ENCODE data around the gene EGR1.
A peak's percentile ranks its signal among the peaks of the same experiment; 100 is the strongest.

Gene EGR1

DNA sequence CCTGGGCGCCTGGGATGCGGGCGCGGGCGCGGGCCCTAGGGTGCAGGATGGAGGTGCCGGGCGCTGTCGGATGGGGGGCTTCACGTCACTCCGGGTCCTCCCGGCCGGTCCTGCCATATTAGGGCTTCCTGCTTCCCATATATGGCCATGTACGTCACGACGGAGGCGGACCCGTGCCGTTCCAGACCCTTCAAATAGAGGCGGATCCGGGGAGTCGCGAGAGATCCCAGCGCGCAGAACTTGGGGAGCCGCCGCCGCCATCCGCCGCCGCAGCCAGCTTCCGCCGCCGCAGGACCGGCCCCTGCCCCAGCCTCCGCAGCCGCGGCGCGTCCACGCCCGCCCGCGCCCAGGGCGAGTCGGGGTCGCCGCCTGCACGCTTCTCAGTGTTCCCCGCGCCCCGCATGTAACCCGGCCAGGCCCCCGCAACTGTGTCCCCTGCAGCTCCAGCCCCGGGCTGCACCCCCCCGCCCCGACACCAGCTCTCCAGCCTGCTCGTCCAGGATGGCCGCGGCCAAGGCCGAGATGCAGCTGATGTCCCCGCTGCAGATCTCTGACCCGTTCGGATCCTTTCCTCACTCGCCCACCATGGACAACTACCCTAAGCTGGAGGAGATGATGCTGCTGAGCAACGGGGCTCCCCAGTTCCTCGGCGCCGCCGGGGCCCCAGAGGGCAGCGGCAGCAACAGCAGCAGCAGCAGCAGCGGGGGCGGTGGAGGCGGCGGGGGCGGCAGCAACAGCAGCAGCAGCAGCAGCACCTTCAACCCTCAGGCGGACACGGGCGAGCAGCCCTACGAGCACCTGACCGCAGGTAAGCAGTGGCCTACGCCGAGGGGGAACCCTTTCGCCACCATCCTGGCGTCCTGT, at the start of gene EGR1:
EGR1 (plus strand) TSS at position 219 of the 864 bp plus-strand sequence; CDS start at position 502, 283 bp downstream.
- peak; percentile 89 to 94 (median 92) for DNase-seq (ENCODE audit: low read depth in 3 of 3)

DNA sequence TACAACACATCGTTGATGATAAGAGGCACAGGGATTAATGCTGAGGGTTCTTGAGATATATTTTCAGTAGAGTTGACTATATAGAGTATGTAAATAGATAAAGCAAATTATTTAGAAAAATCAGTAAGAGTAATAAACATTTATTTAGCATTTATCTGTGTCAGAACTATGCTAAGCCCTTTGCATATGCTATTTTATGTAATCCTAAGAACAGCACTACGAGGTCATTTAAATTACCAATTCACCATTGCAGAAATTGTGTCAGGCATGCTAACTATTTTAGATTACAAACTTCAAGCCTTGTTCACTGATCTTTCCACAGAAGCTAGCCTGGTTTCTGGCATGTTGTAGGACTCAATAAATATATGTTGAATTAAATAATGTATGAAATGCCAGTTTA, 46.8 kb upstream of the EGR1 start:
- DNase-seq (ENCODE audit: low read depth in 3 of 3) = no peak

DNA sequence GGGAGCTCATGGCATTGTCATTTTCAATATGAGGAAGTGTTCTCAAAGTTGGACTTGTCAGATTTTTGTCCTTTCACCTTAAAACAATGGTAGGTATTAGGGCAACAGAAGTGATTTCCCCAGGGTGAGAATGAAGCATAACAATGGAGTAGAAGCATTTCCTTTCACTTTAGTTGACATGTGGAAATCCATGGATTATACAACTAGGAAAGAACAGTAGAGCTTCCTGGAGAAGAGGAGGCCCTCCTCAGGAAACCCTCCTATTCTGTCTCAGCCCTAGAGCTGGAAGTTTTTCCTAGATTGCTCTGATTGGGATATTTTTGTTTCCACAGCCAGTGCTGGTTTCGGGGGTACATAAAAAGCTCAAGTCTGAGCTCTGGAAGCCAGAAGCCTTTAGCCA, 40.2 kb upstream of the EGR1 start:
- no peak for DNase-seq (ENCODE audit: low read depth in 3 of 3)

- DNase-seq (ENCODE audit: low read depth in 3 of 3) = no peak
Measured at GRCh38 chr5:138435943-138436342, 29.3 kb upstream of the EGR1 start.

GRCh38 chr5:138438003-138438723, 27.1 kb upstream of the EGR1 start:
- no peak for DNase-seq (ENCODE audit: low read depth in 3 of 3)

DNA sequence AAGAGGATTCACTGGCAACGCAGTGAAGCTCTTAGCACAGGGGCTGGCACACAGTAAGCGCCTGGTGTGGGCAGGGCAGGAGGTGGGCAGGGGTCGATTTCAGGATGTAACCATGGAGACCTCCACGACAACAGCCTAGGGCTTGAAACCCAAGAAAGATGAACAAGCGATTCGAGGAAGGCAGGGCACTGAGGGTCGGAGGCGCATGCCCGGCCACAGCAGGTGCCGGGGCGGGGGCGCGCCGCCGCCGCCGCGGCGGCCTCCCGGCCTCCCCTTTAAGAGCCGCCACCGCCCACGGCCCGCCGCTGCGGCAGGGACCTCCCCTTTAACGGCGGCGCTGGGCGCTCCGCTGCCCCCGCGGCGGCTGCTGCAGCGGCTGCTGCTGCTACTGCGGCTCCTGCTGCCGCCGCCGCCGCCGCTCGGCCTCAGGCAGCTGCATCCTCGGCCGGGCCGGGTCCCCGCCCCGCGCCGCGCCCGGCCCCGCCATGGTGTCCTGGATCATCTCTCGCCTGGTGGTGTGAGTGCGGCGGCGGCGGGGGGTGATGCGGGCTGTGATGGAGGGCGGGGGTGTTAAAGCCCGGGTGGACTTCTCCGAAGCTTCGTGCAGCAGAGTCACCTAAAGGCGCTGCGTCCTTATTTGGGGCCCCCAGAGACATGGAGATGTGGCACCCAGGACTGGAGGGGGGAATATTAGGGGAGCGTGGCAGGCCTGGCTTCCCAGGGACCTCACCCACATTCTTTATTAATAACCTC, 26.4 kb upstream of the EGR1 start, which contains the start of gene REEP2:
REEP2 (plus strand) TSS at position 334 of the 753 bp plus-strand sequence; CDS start at position 486, 152 bp downstream.
- peak in 2 of 3 experiments; percentile 43 to 62 for DNase-seq (ENCODE audit: low read depth in 3 of 3)

DNA sequence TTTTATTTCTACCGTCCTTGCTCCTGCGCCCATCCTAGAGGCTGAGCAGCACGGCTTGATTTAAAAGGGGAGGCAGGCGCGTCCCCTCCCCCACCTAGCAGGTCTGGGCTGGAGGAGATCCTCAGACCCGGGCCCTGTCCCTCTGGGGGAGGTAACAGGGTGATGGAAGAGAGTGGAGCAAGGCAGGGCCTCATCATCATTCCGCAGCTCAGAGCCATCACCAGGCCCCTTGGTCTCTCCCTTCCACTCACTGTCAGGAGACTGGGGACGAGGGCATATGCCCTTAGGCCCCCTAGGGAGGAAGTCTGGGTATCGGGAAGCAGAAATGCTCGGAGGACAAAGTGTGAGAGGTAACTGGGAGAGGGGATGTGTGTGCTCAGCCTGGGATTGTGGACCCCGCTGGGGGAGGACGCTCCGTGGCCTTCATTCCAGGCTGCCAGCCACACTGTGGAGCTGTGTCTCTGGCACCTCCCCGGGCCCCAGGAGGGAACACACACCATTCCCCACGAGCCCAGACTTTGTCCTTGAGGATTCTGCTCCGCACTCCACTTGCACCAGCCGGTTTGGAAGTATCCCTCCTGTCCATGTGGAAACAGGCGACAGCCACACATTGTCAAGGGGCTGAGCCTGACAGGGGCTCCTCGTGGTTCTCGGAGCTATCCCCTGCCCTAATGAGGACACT, 25.7 kb upstream of the EGR1 start:
- no peak for DNase-seq (ENCODE audit: low read depth in 3 of 3)

DNA sequence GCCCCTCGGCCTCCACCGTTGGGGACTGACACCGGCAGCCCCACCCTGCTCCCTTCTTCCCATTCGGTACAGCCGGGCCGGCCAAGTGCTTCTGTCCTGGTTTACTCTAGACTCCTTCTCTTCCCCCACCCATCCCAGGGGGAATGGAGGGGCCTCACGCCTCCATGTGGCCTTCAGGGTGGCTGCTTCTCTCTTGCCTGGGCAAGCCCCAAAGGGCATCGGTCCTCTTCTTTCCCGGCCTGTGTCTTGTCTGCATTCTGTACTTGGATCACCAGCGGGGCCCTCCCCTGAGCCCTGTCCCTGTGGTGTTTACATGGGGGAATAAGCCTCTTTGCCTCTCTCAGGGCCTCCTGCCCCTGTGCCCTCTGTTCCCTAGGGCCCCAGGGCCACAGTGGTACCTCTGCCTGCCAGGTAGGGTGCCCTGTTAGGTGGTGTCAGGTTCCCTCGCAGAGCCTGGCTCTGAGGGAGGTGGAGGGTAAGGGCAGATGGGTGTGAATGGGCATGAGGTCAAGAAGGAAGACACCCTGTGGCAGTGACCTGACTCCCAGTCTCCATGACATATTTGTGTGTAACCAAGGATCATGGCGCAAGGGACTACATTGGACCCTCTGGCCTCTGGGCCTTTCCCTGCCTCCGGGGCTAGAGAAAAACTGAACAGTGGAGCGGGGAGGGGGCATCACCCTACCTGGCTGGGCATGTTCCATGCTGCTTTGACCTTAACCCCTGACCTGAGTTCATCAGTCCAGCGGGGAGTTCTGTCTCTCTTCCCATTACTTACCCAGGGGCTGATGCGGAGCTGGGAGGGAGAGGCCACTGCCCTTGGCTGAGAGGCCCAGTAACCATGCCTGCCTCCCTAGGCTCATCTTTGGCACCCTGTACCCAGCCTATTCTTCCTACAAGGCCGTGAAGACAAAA, 24.9 kb upstream of the EGR1 start:
- DNase-seq (ENCODE audit: low read depth in 3 of 3) = no peak

DNA sequence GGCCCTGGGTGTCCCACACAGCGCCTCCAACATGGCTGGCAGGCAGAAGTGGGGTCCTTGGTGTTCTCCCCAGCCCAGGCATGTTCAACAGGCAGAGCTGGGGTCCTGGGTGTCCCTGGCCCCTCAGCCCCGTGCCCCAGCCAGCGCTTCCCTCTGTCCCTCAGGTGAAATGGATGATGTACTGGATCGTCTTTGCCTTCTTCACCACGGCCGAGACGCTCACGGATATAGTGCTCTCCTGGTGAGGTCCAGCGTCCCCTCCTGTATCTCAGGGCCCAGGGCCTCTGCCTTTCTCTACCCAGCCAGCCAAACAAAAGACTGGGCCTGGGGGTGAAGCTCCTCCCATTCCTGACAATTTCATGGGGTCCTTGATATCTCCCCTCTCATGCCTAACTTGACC, 24.1 kb upstream of the EGR1 start:
- no peak for DNase-seq (ENCODE audit: low read depth in 3 of 3)

GRCh38 chr5:138444078-138444773, 21.1 kb upstream of the EGR1 start:
- DNase-seq (ENCODE audit: low read depth in 3 of 3) = no peak

DNA sequence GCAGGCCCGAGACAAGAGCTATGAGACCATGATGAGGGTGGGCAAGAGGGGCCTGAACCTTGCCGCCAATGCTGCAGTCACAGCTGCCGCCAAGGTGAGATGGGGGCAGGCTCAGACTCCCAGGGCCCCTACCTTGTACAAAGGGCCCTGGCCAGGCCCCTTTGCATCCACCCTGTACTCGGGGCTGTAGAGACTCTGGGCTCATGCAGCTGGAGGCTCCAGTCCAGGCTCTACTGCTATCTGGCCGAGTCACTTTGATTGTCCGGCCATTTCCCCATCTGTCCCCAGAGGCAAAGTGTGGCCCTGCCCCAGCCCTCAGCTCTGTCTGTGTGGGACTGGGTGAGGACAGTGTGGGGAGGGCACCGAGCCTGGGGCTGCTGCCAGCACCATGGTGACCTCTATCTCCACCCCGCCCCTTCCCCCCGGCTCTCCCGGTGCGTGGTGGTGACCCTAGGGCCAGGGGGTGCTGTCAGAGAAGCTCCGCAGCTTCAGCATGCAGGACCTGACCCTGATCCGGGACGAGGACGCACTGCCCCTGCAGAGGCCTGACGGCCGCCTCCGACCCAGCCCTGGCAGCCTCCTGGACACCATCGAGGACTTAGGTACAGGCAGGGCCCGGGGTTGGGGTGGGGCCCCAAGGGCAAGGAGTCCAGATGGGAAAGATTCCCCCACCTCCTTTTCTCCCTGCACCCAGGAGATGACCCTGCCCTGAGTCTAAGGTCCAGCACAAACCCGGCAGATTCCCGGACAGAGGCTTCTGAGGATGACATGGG, 20.3 kb upstream of the EGR1 start:
- no peak for DNase-seq (ENCODE audit: low read depth in 3 of 3)

DNA sequence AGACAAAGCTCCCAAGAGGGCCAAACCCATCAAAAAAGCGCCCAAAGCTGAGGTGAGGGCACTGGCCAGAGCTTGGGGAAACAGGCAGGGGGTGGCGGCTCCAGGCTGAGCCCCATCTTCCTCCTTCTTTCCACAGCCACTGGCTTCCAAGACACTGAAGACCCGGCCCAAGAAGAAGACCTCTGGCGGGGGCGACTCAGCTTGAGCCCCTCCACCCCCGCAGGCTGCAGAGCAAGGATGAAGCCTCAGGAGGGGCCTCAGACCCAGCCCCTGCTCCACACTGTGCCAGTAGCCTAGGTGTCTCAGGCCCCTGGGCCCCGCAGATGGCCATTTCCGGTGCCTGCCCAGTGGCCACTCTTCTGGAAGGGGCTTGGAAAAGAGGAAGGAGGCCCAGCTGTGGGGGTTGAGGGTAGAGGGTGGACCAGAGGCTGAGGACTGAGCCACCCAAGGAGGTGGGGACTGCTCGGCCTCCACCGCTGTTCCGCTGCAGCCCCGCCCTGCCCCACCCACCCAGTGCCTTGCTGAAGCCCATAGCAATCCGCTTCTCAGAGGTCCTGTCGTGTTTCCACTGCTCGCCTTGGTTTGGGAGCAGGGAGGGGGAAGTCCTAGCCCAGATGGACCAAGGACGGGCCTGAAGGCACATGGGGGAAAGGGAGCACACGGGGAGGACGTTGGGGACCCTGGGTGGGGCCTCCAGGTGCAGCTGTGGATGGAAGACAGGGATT, 19.6 kb upstream of the EGR1 start:
- DNase-seq (ENCODE audit: low read depth in 3 of 3) = no peak

GRCh38 chr5:138448070-138448469, 17.2 kb upstream of the EGR1 start:
- DNase-seq (ENCODE audit: low read depth in 3 of 3) = no peak

GRCh38 chr5:138448481-138449398, 16.5 kb upstream of the EGR1 start:
- DNase-seq (ENCODE audit: low read depth in 3 of 3) = no peak

DNA sequence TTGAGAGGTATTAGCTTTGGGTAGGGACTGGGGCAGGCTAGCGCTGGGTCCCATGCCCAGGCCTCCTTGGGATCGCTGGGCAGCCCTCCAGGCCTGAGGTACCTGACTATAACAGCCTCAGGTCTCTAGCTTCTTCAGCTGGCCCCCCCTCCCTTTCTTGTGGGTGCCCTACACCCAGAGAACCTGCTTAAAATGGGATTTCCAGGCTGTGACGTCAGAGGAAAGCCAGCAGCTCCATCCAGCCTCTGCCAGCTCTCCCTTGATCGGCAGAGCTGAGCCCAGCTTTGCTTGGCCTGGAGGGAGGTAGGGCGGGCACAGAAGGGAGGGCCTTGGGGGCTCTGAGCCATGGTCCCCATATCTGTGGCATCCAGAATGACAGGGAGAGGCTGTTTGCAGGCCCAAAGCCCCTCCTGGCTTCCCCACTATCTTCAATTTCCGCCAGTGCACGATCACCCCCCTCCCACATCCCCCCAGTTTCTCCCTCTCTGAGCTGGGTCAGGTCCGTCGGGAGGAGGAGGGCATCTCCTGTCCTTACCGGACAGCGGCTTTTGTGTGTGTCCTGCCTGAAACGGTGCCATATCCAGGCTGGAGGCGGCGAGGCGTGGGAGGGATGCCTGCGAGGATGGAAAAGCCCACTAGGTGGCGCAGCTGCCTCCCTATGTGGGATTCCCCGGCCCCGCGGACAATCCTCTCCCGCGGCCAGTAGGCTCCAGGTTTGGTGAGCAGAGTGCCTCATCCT, 15.6 kb upstream of the EGR1 start:
- DNase-seq (ENCODE audit: low read depth in 3 of 3) = peak; percentile 64 to 86 (median 68)

- DNase-seq (ENCODE audit: low read depth in 3 of 3) = no peak
Measured at GRCh38 chr5:138450971-138451370, 14.3 kb upstream of the EGR1 start.

DNA sequence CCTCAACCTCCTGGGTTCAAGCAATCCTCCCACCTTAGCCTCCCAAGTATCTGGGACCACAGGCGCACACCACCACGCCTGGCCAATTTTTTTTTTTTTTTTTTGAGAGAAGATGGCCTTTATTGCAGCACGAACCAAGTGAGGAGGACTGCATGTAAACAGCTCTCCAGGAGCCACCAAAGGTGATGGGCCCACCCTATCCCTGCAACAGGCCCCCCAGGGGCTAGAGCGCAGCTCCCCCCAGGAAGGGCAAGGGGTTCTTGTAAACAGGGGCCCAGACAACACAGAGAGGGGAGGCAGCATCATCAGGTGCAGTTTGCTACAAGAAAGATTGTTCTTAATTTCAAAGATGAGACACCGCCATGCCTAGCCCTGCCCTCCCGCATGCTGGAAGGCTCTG, 12.6 kb upstream of the EGR1 start:
- no peak for DNase-seq (ENCODE audit: low read depth in 3 of 3)

Measured in stimulated activated CD4-positive, alpha-beta T cell treated with anti-CD3 and anti-CD28 coated beads, TNF-alpha, amount 100 ng/mL, for 24 hours (primary cell).